A673 (cell line): ENCODE data around the gene SEH1L.

Source experiments
- EZH2 ChIP-seq: fragments of 200-600 bp; sonication (generic); IDR thresholded peaks from 2 replicates; pipeline ENCODE4 v1.6.1; 2017; ENCODE audit warnings: borderline replicate concordance, low read depth, mild to moderate bottlenecking, mixed read lengths, antibody characterized with exemption, low read length; ENCODE audit not compliant: poor library complexity, severe bottlenecking
- TF ChIP-seq, protein P1 (sequence below): fragments of 300-800, 200-600 bp; sonication (generic); conservative IDR thresholded peaks from 2 replicates; pipeline ENCODE4 v1.5.1; 2017; ENCODE audit warnings: low read depth, mild to moderate bottlenecking, antibody characterized with exemption, low read length, moderate library complexity, mixed read lengths

DNA sequence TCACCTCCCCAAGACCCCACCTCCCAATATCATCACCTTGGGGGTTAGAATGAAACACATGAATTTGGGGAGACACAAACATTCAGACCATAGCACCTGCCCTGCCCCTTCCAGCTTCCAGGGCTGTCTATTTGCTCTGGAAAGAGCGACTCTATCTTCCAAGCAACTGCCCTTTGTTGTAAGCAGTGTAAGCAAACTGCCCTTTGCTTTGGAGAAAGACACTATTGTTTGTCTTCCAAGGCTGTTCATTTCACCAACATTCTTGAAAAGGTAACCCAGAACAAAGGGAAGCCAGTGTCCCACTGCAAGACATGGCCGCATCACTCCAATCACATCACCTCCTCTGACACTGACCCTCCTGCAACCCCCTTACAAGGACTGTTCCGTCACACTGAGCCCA, 16.9 kb upstream of the SEH1L start:
- TF ChIP-seq, protein P1, sequence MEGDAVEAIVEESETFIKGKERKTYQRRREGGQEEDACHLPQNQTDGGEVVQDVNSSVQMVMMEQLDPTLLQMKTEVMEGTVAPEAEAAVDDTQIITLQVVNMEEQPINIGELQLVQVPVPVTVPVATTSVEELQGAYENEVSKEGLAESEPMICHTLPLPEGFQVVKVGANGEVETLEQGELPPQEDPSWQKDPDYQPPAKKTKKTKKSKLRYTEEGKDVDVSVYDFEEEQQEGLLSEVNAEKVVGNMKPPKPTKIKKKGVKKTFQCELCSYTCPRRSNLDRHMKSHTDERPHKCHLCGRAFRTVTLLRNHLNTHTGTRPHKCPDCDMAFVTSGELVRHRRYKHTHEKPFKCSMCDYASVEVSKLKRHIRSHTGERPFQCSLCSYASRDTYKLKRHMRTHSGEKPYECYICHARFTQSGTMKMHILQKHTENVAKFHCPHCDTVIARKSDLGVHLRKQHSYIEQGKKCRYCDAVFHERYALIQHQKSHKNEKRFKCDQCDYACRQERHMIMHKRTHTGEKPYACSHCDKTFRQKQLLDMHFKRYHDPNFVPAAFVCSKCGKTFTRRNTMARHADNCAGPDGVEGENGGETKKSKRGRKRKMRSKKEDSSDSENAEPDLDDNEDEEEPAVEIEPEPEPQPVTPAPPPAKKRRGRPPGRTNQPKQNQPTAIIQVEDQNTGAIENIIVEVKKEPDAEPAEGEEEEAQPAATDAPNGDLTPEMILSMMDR: no peak
- no peak for TF ChIP-seq EZH2
